ENCODE data around the gene RTN1. TPM values are rescaled to one million over a fixed set of nuclear protein-coding genes. Genes with fewer than 3 reads are reported as not detected.

RTN1 gene
- total and polyA plus RNA-seq, 10 of the 15 experiments (the other 5 are each of a cell fraction or from before 2014, with no cell fraction given): 0.03 to 0.55 (median 0.13) TPM; not detected in 4

DNA sequence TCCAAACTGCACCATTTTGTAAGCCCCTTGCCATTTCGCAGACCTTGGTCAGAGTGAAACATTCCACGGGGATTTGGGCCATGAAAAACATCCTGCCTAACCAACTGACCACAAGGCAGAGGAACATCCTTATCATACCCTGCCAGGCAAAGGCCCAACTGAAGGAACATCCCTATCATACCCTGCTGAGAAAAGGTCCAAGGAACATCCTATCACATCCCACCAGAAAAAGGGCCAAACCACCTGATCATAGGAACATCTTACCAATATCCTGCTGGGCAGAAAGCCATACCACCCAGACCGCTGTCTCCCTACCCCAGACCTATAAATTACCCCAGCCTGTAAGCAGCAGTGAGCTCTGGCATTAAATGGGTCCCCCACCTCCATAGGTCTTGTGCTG, 30.0 kb upstream of the RTN1 start:
- 21% methylated on average over 3 of the region's 3 CpGs for WGBS (ENCODE audit: insufficient coverage, insufficient replicate concordance, low lambda C conversion rate, missing lambda C conversion rate)
- ChIA-PET RAD21 (ENCODE audit: unreplicated experiment) (no interaction called here), SMC1A (ENCODE audit: uncharacterized antibody, unreplicated experiment) (interaction anchor here (0.7 to 1.9 kb wide), 2 partner anchors 64 to 333 kb away, joined by 3 to 4 read pairs; no protein-coding TSS in a partner anchor), POLR2A (no interaction called here), CTCF (interaction anchor here (1.2 kb wide), 1 partner anchor 18 kb away, joined by 4 read pairs; no protein-coding TSS in a partner anchor)
- H3K9ac ChIP-seq (ENCODE audit: control insufficient read depth, insufficient read depth, low read length): no peak overlapping the region
- H3K4me1 ChIP-seq (ENCODE audit: control insufficient read depth, insufficient read depth, low read length): no peaks in the 10 kb centered on the region
- TF ChIP-seq, protein P1, sequence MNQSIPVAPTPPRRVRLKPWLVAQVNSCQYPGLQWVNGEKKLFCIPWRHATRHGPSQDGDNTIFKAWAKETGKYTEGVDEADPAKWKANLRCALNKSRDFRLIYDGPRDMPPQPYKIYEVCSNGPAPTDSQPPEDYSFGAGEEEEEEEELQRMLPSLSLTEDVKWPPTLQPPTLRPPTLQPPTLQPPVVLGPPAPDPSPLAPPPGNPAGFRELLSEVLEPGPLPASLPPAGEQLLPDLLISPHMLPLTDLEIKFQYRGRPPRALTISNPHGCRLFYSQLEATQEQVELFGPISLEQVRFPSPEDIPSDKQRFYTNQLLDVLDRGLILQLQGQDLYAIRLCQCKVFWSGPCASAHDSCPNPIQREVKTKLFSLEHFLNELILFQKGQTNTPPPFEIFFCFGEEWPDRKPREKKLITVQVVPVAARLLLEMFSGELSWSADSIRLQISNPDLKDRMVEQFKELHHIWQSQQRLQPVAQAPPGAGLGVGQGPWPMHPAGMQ (IDR thresholded peaks at IDR 0.05; ENCODE audit: borderline replicate concordance): no peak
- TF ChIP-seq, protein P2, sequence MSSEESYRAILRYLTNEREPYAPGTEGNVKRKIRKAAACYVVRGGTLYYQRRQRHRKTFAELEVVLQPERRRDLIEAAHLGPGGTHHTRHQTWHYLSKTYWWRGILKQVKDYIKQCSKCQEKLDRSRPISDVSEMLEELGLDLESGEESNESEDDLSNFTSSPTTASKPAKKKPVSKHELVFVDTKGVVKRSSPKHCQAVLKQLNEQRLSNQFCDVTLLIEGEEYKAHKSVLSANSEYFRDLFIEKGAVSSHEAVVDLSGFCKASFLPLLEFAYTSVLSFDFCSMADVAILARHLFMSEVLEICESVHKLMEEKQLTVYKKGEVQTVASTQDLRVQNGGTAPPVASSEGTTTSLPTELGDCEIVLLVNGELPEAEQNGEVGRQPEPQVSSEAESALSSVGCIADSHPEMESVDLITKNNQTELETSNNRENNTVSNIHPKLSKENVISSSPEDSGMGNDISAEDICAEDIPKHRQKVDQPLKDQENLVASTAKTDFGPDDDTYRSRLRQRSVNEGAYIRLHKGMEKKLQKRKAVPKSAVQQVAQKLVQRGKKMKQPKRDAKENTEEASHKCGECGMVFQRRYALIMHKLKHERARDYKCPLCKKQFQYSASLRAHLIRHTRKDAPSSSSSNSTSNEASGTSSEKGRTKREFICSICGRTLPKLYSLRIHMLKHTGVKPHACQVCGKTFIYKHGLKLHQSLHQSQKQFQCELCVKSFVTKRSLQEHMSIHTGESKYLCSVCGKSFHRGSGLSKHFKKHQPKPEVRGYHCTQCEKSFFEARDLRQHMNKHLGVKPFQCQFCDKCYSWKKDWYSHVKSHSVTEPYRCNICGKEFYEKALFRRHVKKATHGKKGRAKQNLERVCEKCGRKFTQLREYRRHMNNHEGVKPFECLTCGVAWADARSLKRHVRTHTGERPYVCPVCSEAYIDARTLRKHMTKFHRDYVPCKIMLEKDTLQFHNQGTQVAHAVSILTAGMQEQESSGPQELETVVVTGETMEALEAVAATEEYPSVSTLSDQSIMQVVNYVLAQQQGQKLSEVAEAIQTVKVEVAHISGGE (CRISPR knock-in tag; IDR thresholded peaks at IDR 0.05): no peak
- TF ChIP-seq ZNF217 (IDR thresholded peaks at IDR 0.05) (no peak), RFX5 (IDR thresholded peaks at IDR 0.05; ENCODE audit: low read depth, low read length) (no peak), CREM (IDR thresholded peaks at IDR 0.05; ENCODE audit: low read depth) (no peak), FOS (IDR thresholded peaks at IDR 0.05; ENCODE audit: borderline replicate concordance, extremely low read depth, insufficient read length) (no peak), EED (IDR thresholded peaks at IDR 0.05; ENCODE audit: low read depth) (no peak), NR2F1 (conservative IDR thresholded peaks at IDR 0.05) (no peak), MTA3 (IDR thresholded peaks at IDR 0.05; ENCODE audit: borderline replicate concordance, low read length) (no peak)
- TF ChIP-seq, protein P3, sequence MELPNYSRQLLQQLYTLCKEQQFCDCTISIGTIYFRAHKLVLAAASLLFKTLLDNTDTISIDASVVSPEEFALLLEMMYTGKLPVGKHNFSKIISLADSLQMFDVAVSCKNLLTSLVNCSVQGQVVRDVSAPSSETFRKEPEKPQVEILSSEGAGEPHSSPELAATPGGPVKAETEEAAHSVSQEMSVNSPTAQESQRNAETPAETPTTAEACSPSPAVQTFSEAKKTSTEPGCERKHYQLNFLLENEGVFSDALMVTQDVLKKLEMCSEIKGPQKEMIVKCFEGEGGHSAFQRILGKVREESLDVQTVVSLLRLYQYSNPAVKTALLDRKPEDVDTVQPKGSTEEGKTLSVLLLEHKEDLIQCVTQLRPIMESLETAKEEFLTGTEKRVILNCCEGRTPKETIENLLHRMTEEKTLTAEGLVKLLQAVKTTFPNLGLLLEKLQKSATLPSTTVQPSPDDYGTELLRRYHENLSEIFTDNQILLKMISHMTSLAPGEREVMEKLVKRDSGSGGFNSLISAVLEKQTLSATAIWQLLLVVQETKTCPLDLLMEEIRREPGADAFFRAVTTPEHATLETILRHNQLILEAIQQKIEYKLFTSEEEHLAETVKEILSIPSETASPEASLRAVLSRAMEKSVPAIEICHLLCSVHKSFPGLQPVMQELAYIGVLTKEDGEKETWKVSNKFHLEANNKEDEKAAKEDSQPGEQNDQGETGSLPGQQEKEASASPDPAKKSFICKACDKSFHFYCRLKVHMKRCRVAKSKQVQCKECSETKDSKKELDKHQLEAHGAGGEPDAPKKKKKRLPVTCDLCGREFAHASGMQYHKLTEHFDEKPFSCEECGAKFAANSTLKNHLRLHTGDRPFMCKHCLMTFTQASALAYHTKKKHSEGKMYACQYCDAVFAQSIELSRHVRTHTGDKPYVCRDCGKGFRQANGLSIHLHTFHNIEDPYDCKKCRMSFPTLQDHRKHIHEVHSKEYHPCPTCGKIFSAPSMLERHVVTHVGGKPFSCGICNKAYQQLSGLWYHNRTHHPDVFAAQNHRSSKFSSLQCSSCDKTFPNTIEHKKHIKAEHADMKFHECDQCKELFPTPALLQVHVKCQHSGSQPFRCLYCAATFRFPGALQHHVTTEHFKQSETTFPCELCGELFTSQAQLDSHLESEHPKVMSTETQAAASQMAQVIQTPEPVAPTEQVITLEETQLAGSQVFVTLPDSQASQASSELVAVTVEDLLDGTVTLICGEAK (IDR thresholded peaks at IDR 0.05; ENCODE audit: borderline replicate concordance): no peak
- TF ChIP-seq, protein P4, sequence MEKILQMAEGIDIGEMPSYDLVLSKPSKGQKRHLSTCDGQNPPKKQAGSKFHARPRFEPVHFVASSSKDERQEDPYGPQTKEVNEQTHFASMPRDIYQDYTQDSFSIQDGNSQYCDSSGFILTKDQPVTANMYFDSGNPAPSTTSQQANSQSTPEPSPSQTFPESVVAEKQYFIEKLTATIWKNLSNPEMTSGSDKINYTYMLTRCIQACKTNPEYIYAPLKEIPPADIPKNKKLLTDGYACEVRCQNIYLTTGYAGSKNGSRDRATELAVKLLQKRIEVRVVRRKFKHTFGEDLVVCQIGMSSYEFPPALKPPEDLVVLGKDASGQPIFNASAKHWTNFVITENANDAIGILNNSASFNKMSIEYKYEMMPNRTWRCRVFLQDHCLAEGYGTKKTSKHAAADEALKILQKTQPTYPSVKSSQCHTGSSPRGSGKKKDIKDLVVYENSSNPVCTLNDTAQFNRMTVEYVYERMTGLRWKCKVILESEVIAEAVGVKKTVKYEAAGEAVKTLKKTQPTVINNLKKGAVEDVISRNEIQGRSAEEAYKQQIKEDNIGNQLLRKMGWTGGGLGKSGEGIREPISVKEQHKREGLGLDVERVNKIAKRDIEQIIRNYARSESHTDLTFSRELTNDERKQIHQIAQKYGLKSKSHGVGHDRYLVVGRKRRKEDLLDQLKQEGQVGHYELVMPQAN (conservative IDR thresholded peaks at IDR 0.05): no peak
- no peaks in the 10 kb centered on the region; a peak in 1 of 4 replicates for H3K27me3 ChIP-seq (replicated peaks in 1 of 2; ENCODE audit: control insufficient read depth in 2 of 2, insufficient read depth in 2 of 2, low read length in 1 of 2)
- FAIRE-seq: no peak
- in situ Hi-C loops (cut with MboI) (no loop called here), intact Hi-C loops (cut with micrococcal nuclease; ENCODE audit: unreplicated experiment) (no loop called here)
- ATAC-seq: no peak
- no peak for DNase-seq (ENCODE audit: low read depth, low spot score)
- H3K36me3 ChIP-seq (ENCODE audit: control insufficient read depth in 2 of 2, insufficient read depth in 2 of 2, low read length in 1 of 2): no peaks in the 10 kb centered on the region
- no peaks in the 10 kb centered on the region for H3K9me3 ChIP-seq (replicated peaks; ENCODE audit: control insufficient read depth, insufficient read depth, low read length)
- H3K79me2 ChIP-seq (ENCODE audit: control insufficient read depth, insufficient read depth, low read length): no peaks in the 10 kb centered on the region
- H2AFZ ChIP-seq (ENCODE audit: control insufficient read depth, low read depth, low read length): no peak overlapping the region
- no peak overlapping the region for H3K27ac ChIP-seq (ENCODE audit: control insufficient read depth, insufficient read depth)
- no peak overlapping the region for H3K4me3 ChIP-seq
- BruUV-seq (replicated peaks): no TSS peak
- H3K4me2 ChIP-seq (ENCODE audit: control insufficient read depth, insufficient read depth): no peak overlapping the region
- H4K20me1 ChIP-seq (ENCODE audit: control insufficient read depth, insufficient read depth): no peaks in the 10 kb centered on the region
